ENCODE measurements around the gene SERPINB5. TPM values are rescaled to one million over a fixed set of nuclear protein-coding genes. Genes with fewer than 3 reads are reported as not detected.

Gene SERPINB5
- total and polyA plus RNA-seq, 2 experiments from 2014 or later: 0.16 TPM; not detected in 1

GRCh38 chr18:63495675-63496074, 18.9 kb downstream of the SERPINB5 start:
- Mint-ChIP-seq H3K36me3 (ENCODE audit: low read depth) (no peaks in the 10 kb centered on the region), H3K27me3 (ENCODE audit: insufficient read depth, low read depth, poor library complexity) (no peaks in the 10 kb centered on the region), H3K9me3 (no peaks in the 10 kb centered on the region), H3K4me3 (no peak overlapping the region), H3K27ac (no peak overlapping the region), H3K4me1 (no peaks in the 10 kb centered on the region)
- no peaks in the 10 kb centered on the region for H4K20me1 ChIP-seq (replicated peaks; ENCODE audit: insufficient read depth)
- H3K27ac ChIP-seq (ENCODE audit: low read depth): no peak overlapping the region
- H3K4me3 ChIP-seq: no peak overlapping the region
- H3F3A ChIP-seq (replicated peaks; ENCODE audit: low read depth): no peaks in the 10 kb centered on the region
- H3K79me2 ChIP-seq (replicated peaks; ENCODE audit: insufficient read depth): no peaks in the 10 kb centered on the region
- no peak for TF ChIP-seq ZNF331 (CRISPR knock-in tag; IDR thresholded peaks at IDR 0.05; ENCODE audit: low read depth)
- TF ChIP-seq POLR2AphosphoS5 (IDR thresholded peaks at IDR 0.05; ENCODE audit: low read depth): no peak
- TF ChIP-seq STAT1 (IDR thresholded peaks at IDR 0.05; ENCODE audit: unreplicated experiment): no peak
- no peak for TF ChIP-seq ZNF462 (CRISPR knock-in tag; IDR thresholded peaks at IDR 0.05)
- no peak for TF ChIP-seq EZH2 (IDR thresholded peaks at IDR 0.05; ENCODE audit: low read depth, unreplicated experiment)
- H3K9me2 ChIP-seq (ENCODE audit: insufficient read depth): no peaks in the 10 kb centered on the region
- H2AFZ ChIP-seq: no peak overlapping the region
- no peak overlapping the region for H3K4me2 ChIP-seq
- no peaks in the 10 kb centered on the region for H3K27me3 ChIP-seq (ENCODE audit: insufficient read depth)
- ATAC-seq (no peak), DNase-seq (ENCODE audit: low spot score) (no peak)
- no peaks in the 10 kb centered on the region for H3K4me1 ChIP-seq (ENCODE audit: insufficient read depth)
- no peaks in the 10 kb centered on the region for H3K36me3 ChIP-seq (ENCODE audit: insufficient read depth)

- no peak overlapping the region for H3K4me3 Mint-ChIP-seq
- no peak overlapping the region for H3K27ac ChIP-seq (ENCODE audit: low read depth)
- no peak overlapping the region for H3K4me3 ChIP-seq
- peak; percentile 85 for ATAC-seq
- H3K4me2 ChIP-seq: no peak overlapping the region
- H2AFZ ChIP-seq: peak overlapping the region; percentile 33; the same call in 1 of the 2 replicates
- no peaks in the 10 kb centered on the region for H4K20me1 ChIP-seq (replicated peaks; ENCODE audit: insufficient read depth)
- no peak overlapping the region for H3K27ac Mint-ChIP-seq
- no peaks in the 10 kb centered on the region for H3K4me1 Mint-ChIP-seq
- H3K27me3 ChIP-seq (ENCODE audit: insufficient read depth): no peaks in the 10 kb centered on the region
- H3K4me1 ChIP-seq (ENCODE audit: insufficient read depth): 0 out of 2 replicates have a peak, but pooled peaks cover 2% of the 10 kb centered on the region
- no peaks in the 10 kb centered on the region for H3K36me3 ChIP-seq (ENCODE audit: insufficient read depth)
- no peaks in the 10 kb centered on the region for H3K9me2 ChIP-seq (ENCODE audit: insufficient read depth)
- H3K36me3 Mint-ChIP-seq (ENCODE audit: low read depth): no peaks in the 10 kb centered on the region
- H3K79me2 ChIP-seq (replicated peaks; ENCODE audit: insufficient read depth): no peaks in the 10 kb centered on the region
- H3K9me3 Mint-ChIP-seq: no peaks in the 10 kb centered on the region
- peaks cover 2% of the 10 kb centered on the region for H3K27me3 Mint-ChIP-seq (ENCODE audit: insufficient read depth, low read depth, poor library complexity)
- no peaks in the 10 kb centered on the region for H3F3A ChIP-seq (replicated peaks; ENCODE audit: low read depth)
- peak; percentile 79 for DNase-seq (ENCODE audit: low spot score)
- no peak for TF ChIP-seq EZH2 (IDR thresholded peaks at IDR 0.05; ENCODE audit: low read depth, unreplicated experiment)
- no peak for TF ChIP-seq ETS1 (IDR thresholded peaks at IDR 0.05)
- no peak for TF ChIP-seq CREB1 (CRISPR knock-in tag; IDR thresholded peaks at IDR 0.05; ENCODE audit: low read depth)
- no peak for TF ChIP-seq ZNF331 (CRISPR knock-in tag; IDR thresholded peaks at IDR 0.05; ENCODE audit: low read depth)
- no peak for TF ChIP-seq STAT1 (IDR thresholded peaks at IDR 0.05; ENCODE audit: unreplicated experiment)
- no peak for TF ChIP-seq REST (IDR thresholded peaks at IDR 0.05; ENCODE audit: unreplicated experiment)
- TF ChIP-seq POLR2AphosphoS5 (IDR thresholded peaks at IDR 0.05; ENCODE audit: low read depth): no peak
- no peak for TF ChIP-seq JUNB (IDR thresholded peaks at IDR 0.05; ENCODE audit: unreplicated experiment)
Measured at GRCh38 chr18:63505566-63506335, 29.0 kb downstream of the SERPINB5 start.

All from GM23338 (cell line).